ENCODE data around the gene CAMTA1.
A peak's percentile ranks its signal among the peaks of the same experiment; 100 is the strongest.

The CAMTA1 gene

DNA sequence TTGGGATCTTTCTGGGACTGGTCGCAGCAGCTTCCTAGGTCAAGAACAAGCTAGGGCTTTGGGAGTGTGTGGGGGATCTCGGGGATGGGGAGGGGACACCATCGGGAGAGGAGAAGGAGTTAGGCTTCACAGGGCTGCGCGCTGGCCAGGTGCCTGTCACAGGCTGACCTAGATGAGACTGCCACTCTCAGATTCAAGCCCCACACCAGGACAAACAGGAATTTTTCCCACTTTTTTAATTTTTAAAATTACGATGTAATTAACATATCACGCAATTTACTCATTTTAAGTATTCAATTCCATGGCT, 180.6 kb downstream of the CAMTA1 start (continued):
- TF ChIP-seq, protein P1, sequence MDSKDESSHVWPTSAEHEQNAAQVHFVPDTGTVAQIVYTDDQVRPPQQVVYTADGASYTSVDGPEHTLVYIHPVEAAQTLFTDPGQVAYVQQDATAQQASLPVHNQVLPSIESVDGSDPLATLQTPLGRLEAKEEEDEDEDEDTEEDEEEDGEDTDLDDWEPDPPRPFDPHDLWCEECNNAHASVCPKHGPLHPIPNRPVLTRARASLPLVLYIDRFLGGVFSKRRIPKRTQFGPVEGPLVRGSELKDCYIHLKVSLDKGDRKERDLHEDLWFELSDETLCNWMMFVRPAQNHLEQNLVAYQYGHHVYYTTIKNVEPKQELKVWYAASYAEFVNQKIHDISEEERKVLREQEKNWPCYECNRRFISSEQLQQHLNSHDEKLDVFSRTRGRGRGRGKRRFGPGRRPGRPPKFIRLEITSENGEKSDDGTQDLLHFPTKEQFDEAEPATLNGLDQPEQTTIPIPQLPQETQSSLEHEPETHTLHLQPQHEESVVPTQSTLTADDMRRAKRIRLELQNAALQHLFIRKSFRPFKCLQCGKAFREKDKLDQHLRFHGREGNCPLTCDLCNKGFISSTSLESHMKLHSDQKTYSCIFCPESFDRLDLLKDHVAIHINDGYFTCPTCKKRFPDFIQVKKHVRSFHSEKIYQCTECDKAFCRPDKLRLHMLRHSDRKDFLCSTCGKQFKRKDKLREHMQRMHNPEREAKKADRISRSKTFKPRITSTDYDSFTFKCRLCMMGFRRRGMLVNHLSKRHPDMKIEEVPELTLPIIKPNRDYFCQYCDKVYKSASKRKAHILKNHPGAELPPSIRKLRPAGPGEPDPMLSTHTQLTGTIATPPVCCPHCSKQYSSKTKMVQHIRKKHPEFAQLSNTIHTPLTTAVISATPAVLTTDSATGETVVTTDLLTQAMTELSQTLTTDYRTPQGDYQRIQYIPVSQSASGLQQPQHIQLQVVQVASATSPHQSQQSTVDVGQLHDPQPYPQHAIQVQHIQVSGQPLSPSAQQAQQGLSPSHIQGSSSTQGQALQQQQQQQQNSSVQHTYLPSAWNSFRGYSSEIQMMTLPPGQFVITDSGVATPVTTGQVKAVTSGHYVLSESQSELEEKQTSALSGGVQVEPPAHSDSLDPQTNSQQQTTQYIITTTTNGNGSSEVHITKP (tag by site-specific recombination; IDR thresholded peaks at IDR 0.05): no peak
- TF ChIP-seq ZNF558 (tag by site-specific recombination; IDR thresholded peaks at IDR 0.05): no peak
- TF ChIP-seq, protein P2, sequence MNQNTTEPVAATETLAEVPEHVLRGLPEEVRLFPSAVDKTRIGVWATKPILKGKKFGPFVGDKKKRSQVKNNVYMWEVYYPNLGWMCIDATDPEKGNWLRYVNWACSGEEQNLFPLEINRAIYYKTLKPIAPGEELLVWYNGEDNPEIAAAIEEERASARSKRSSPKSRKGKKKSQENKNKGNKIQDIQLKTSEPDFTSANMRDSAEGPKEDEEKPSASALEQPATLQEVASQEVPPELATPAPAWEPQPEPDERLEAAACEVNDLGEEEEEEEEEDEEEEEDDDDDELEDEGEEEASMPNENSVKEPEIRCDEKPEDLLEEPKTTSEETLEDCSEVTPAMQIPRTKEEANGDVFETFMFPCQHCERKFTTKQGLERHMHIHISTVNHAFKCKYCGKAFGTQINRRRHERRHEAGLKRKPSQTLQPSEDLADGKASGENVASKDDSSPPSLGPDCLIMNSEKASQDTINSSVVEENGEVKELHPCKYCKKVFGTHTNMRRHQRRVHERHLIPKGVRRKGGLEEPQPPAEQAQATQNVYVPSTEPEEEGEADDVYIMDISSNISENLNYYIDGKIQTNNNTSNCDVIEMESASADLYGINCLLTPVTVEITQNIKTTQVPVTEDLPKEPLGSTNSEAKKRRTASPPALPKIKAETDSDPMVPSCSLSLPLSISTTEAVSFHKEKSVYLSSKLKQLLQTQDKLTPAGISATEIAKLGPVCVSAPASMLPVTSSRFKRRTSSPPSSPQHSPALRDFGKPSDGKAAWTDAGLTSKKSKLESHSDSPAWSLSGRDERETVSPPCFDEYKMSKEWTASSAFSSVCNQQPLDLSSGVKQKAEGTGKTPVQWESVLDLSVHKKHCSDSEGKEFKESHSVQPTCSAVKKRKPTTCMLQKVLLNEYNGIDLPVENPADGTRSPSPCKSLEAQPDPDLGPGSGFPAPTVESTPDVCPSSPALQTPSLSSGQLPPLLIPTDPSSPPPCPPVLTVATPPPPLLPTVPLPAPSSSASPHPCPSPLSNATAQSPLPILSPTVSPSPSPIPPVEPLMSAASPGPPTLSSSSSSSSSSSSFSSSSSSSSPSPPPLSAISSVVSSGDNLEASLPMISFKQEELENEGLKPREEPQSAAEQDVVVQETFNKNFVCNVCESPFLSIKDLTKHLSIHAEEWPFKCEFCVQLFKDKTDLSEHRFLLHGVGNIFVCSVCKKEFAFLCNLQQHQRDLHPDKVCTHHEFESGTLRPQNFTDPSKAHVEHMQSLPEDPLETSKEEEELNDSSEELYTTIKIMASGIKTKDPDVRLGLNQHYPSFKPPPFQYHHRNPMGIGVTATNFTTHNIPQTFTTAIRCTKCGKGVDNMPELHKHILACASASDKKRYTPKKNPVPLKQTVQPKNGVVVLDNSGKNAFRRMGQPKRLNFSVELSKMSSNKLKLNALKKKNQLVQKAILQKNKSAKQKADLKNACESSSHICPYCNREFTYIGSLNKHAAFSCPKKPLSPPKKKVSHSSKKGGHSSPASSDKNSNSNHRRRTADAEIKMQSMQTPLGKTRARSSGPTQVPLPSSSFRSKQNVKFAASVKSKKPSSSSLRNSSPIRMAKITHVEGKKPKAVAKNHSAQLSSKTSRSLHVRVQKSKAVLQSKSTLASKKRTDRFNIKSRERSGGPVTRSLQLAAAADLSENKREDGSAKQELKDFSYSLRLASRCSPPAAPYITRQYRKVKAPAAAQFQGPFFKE (tag by site-specific recombination; IDR thresholded peaks at IDR 0.05; ENCODE audit: borderline replicate concordance): no peak

DNA sequence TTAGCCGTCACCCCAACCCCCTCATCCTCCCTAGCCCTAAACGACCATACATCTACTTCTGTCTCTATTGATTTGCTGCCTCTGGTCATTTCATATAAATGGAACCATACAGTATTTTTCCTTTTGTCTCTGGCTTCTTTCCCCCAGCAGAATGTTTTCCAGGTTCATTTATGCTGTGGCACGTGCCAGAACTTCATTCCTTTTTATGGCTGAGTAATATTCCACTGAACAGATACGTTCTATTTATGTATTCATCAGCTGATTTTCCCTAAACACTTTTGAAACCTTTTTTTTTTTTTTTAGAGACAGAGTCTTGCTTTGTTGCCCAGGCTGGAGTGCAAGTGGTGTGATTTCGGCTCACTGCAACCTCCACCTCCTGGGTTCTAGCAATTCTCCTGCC, 181.1 kb downstream of the CAMTA1 start:
- H3K4me3 ChIP-seq (ENCODE audit: low read depth, low read length): no peak overlapping the region
- no peak overlapping the region for H3K27ac ChIP-seq (ENCODE audit: extremely low read depth, low read depth, low read length)
- POLR2A ChIA-PET: interaction anchor here (0.5 kb wide), 1 partner anchor 197 kb away, joined by 5 read pairs; no protein-coding TSS in a partner anchor
- H3K36me3 ChIP-seq (ENCODE audit: control insufficient read depth in 2 of 2, insufficient read depth in 1 of 2, low read length in 2 of 2): no peaks in the 10 kb centered on the region
- TF ChIP-seq ZFP69B (tag by site-specific recombination; IDR thresholded peaks at IDR 0.05) (no peak), ZNF146 (tag by site-specific recombination; IDR thresholded peaks at IDR 0.05) (peak; percentile 91), HOXD13 (CRISPR knock-in tag; IDR thresholded peaks at IDR 0.05; ENCODE audit: borderline replicate concordance) (no peak)
- TF ChIP-seq, protein P3, sequence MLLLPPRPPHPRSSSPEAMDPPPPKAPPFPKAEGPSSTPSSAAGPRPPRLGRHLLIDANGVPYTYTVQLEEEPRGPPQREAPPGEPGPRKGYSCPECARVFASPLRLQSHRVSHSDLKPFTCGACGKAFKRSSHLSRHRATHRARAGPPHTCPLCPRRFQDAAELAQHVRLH (tag by site-specific recombination; IDR thresholded peaks at IDR 0.05): peak; percentile 36; the same call in 1 of the 2 replicates
- peaks cover 10% of the 10 kb centered on the region; the same call in 1 of the 2 replicates for H3K4me1 ChIP-seq (ENCODE audit: control insufficient read depth, insufficient read depth, low read length)
- CTCF ChIA-PET: no interaction called here
- H3K9me3 ChIP-seq (ENCODE audit: control insufficient read depth, insufficient read depth, low read depth, low read length): no peaks in the 10 kb centered on the region

DNA sequence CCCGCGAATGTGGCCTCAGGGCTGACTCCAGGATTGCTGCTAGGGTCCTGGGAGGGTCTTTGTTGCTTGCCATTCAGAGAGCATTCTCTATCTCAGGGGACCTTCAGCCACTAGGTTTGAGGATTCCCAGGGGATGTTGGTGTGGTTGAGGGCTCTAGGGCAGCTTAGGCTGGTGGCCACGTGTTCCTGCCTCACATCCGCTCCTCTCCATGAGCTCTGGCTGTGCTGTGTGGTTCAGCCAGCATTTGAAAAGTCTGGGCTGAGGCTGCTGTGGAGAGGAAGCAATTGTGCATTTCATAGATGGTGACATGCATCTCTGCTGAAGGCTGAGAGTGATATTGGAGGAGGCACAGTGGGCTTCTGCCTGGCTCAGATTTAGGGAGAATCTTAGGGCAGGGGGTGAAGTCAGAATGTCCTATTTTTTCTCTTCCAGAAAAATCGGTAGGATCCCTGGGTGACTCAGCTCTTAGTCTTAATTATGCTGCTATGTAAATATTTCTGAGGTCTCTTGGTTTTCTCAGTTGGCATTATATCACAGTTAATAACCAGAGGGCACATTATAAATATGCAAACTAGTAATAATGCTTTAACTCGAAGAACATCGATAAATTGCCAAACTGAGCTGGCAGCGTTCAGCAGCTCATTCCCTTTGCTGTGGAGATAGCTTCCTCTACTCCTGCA, 182.3 kb downstream of the CAMTA1 start:
- peaks cover 10% of the 10 kb centered on the region; the same call in 1 of the 2 replicates for H3K4me1 ChIP-seq (ENCODE audit: control insufficient read depth, insufficient read depth, low read length)
- CTCF ChIA-PET: interaction anchor here (1.1 to 1.5 kb wide), 2 partner anchors 103 to 241 kb away, joined by 3 read pairs; no protein-coding TSS in a partner anchor
- POLR2A ChIA-PET: interaction anchor here (0.6 kb wide), 1 partner anchor 1909 kb away, joined by 3 read pairs; no protein-coding TSS in a partner anchor
- no peak overlapping the region for H3K4me3 ChIP-seq (ENCODE audit: low read depth, low read length)
- TF ChIP-seq, protein P4, sequence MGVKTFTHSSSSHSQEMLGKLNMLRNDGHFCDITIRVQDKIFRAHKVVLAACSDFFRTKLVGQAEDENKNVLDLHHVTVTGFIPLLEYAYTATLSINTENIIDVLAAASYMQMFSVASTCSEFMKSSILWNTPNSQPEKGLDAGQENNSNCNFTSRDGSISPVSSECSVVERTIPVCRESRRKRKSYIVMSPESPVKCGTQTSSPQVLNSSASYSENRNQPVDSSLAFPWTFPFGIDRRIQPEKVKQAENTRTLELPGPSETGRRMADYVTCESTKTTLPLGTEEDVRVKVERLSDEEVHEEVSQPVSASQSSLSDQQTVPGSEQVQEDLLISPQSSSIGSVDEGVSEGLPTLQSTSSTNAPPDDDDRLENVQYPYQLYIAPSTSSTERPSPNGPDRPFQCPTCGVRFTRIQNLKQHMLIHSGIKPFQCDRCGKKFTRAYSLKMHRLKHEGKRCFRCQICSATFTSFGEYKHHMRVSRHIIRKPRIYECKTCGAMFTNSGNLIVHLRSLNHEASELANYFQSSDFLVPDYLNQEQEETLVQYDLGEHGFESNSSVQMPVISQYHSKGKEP (tag by site-specific recombination; IDR thresholded peaks at IDR 0.05): no peak
- TF ChIP-seq ZFHX2 (tag by site-specific recombination; conservative IDR thresholded peaks at IDR 0.05): no peak
- TF ChIP-seq ZNF341 (tag by site-specific recombination; IDR thresholded peaks at IDR 0.05; ENCODE audit: low read depth): peak; percentile 59
- no peak for TF ChIP-seq ZNF626 (tag by site-specific recombination; IDR thresholded peaks at IDR 0.05)
- no peak for TF ChIP-seq ZNF610 (tag by site-specific recombination; IDR thresholded peaks at IDR 0.05; ENCODE audit: borderline replicate concordance)
- no peaks in the 10 kb centered on the region for H3K36me3 ChIP-seq (ENCODE audit: control insufficient read depth in 2 of 2, insufficient read depth in 1 of 2, low read length in 2 of 2)
- no peaks in the 10 kb centered on the region for H3K9me3 ChIP-seq (ENCODE audit: control insufficient read depth, insufficient read depth, low read depth, low read length)
- H3K27ac ChIP-seq (ENCODE audit: extremely low read depth, low read depth, low read length): no peak overlapping the region

Measured in HEK293 (cell line).